ENCODE measurements around the gene CPT1A. TPM values are rescaled to one million over a fixed set of nuclear protein-coding genes. Genes with fewer than 3 reads are reported as not detected.

CPT1A gene
- polyA plus RNA-seq, 1 of the 3 experiments (the other 2 are of a cell fraction) = 31.2 TPM

GRCh38 chr11:68816917-68817419, 24.7 kb downstream of the CPT1A start:
- Histone ChIP-seq H3K9me2 (no peaks in the 10 kb centered on the region), H3K36me3 (replicated peaks in 1 of 2; ENCODE audit: control insufficient read depth in 1 of 2, insufficient read depth in 2 of 2, low read length in 1 of 2) (peaks cover 11 to 12% of the 10 kb centered on the region in 2 experiments), H3K9me3 (no peaks in the 10 kb centered on the region), H3K9ac (no peak overlapping the region), H3K4me3 (ENCODE audit: low read depth in 2 of 2, low read length in 1 of 2) (no peak overlapping the region), H3K4me2 (no peak overlapping the region), H3K79me2 (ENCODE audit: insufficient read depth) (peaks cover 40% of the 10 kb centered on the region), H3K27ac (ENCODE audit: low read depth in 2 of 2, low read length in 1 of 2) (no peak overlapping the region), H4K20me1 (ENCODE audit: insufficient read depth) (peaks cover 56% of the 10 kb centered on the region), H3F3A (replicated peaks; ENCODE audit: insufficient read depth) (no peaks in the 10 kb centered on the region), H2AFZ (ENCODE audit: low read depth) (no peak overlapping the region), H3K4me1 (ENCODE audit: control insufficient read depth in 1 of 2, insufficient read depth in 2 of 2, low read depth in 1 of 2, low read length in 1 of 2) (peaks cover 0 to 3% of the 10 kb centered on the region in 2 experiments; a peak in 1 of 4 replicates), H3K27me3 (ENCODE audit: insufficient read depth) (no peaks in the 10 kb centered on the region)
- CTCF ChIA-PET = no interaction called here
- WGBS (ENCODE audit: low lambda C conversion rate) = 72% methylated on average over 7 of the region's 7 CpGs
- POLR2A ChIA-PET = no interaction called here
- no peak for DNase-seq
- TF ChIP-seq SMC3 (IDR thresholded peaks at IDR 0.05; ENCODE audit: low read depth, low read length) = no peak
- TF ChIP-seq, protein P1, sequence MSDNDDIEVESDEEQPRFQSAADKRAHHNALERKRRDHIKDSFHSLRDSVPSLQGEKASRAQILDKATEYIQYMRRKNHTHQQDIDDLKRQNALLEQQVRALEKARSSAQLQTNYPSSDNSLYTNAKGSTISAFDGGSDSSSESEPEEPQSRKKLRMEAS (IDR thresholded peaks at IDR 0.05; ENCODE audit: low read depth) = no peak
- no peak for TF ChIP-seq TAF1 (IDR thresholded peaks at IDR 0.05; ENCODE audit: borderline replicate concordance, low read depth, low read length)
- TF ChIP-seq GATA2 (CRISPR knock-in tag; IDR thresholded peaks at IDR 0.05) = peak; percentile 36; the same call in 1 of the 2 replicates

DNA sequence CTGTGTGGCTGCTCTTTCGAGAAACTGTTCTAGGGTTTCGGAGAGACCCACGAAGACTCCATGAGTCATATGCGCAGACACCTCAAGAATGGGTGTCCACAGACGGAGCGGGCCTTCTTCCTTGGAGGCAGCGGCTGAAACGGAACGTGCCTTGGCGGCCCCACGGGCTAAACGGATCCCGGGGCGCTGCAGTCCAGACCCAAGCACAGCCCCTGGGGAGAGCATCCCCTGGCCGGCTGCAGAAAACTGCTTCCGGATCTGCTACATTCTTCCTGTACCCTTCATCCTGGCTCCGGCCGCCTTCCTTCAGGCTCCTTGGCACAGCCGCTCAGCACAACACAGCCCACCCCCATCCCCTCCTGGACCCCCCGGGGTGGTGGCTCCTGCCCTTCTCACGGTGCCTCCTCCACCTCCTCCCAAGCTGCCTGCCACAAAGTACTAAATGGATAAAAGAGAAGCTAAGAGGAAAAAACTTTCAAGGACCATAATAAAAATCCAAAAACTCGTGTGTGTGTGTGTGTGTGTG, 25.4 kb downstream of the CPT1A start:
- ChIA-PET CTCF (no interaction called here), POLR2A (no interaction called here)
- WGBS (ENCODE audit: low lambda C conversion rate) = 97% methylated on average over 13 of the region's 22 CpGs
- Histone ChIP-seq H4K20me1 (ENCODE audit: insufficient read depth) (peaks cover 50% of the 10 kb centered on the region), H3K9ac (no peak overlapping the region), H2AFZ (ENCODE audit: low read depth) (no peak overlapping the region), H3K4me1 (ENCODE audit: control insufficient read depth in 1 of 2, insufficient read depth in 2 of 2, low read depth in 1 of 2, low read length in 1 of 2) (peaks cover 0 to 3% of the 10 kb centered on the region in 2 experiments; a peak in 1 of 4 replicates), H3K9me3 (no peaks in the 10 kb centered on the region), H3K36me3 (replicated peaks in 1 of 2; ENCODE audit: control insufficient read depth in 1 of 2, insufficient read depth in 2 of 2, low read length in 1 of 2) (peaks cover 14 to 17% of the 10 kb centered on the region in 2 experiments), H3K79me2 (ENCODE audit: insufficient read depth) (peaks cover 33% of the 10 kb centered on the region; the same call in 1 of the 2 replicates), H3K4me3 (ENCODE audit: low read depth in 2 of 2, low read length in 1 of 2) (no peak overlapping the region), H3F3A (replicated peaks; ENCODE audit: insufficient read depth) (no peaks in the 10 kb centered on the region), H3K9me2 (no peaks in the 10 kb centered on the region), H3K27ac (ENCODE audit: low read depth in 2 of 2, low read length in 1 of 2) (no peak overlapping the region), H3K4me2 (no peak overlapping the region), H3K27me3 (ENCODE audit: insufficient read depth) (no peaks in the 10 kb centered on the region)
- TF ChIP-seq CHD2 (IDR thresholded peaks at IDR 0.05; ENCODE audit: low read length, partially characterized antibody) = no peak
- no peak for TF ChIP-seq USF2 (IDR thresholded peaks at IDR 0.05; ENCODE audit: borderline replicate concordance, low read depth, low read length)
- TF ChIP-seq, protein P2, sequence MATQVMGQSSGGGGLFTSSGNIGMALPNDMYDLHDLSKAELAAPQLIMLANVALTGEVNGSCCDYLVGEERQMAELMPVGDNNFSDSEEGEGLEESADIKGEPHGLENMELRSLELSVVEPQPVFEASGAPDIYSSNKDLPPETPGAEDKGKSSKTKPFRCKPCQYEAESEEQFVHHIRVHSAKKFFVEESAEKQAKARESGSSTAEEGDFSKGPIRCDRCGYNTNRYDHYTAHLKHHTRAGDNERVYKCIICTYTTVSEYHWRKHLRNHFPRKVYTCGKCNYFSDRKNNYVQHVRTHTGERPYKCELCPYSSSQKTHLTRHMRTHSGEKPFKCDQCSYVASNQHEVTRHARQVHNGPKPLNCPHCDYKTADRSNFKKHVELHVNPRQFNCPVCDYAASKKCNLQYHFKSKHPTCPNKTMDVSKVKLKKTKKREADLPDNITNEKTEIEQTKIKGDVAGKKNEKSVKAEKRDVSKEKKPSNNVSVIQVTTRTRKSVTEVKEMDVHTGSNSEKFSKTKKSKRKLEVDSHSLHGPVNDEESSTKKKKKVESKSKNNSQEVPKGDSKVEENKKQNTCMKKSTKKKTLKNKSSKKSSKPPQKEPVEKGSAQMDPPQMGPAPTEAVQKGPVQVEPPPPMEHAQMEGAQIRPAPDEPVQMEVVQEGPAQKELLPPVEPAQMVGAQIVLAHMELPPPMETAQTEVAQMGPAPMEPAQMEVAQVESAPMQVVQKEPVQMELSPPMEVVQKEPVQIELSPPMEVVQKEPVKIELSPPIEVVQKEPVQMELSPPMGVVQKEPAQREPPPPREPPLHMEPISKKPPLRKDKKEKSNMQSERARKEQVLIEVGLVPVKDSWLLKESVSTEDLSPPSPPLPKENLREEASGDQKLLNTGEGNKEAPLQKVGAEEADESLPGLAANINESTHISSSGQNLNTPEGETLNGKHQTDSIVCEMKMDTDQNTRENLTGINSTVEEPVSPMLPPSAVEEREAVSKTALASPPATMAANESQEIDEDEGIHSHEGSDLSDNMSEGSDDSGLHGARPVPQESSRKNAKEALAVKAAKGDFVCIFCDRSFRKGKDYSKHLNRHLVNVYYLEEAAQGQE (IDR thresholded peaks at IDR 0.05; ENCODE audit: low read depth, low read length) = no peak
- no peak for TF ChIP-seq RAD21 (IDR thresholded peaks at IDR 0.05; ENCODE audit: low read length)
- TF ChIP-seq RCOR1 (IDR thresholded peaks at IDR 0.05; ENCODE audit: low read length) = no peak
- no peak for TF ChIP-seq USF1 (IDR thresholded peaks at IDR 0.05; ENCODE audit: borderline replicate concordance, low read depth)
- TF ChIP-seq FOXM1 (IDR thresholded peaks at IDR 0.05; ENCODE audit: low read depth) = no peak
- no peak for TF ChIP-seq NFIC (IDR thresholded peaks at IDR 0.05; ENCODE audit: borderline replicate concordance)
- no peak for TF ChIP-seq SIN3A (IDR thresholded peaks at IDR 0.05; ENCODE audit: borderline replicate concordance, low read depth, low read length)
- no peak for TF ChIP-seq GABPA (IDR thresholded peaks at IDR 0.05; ENCODE audit: low read depth)
- TF ChIP-seq JUND (IDR thresholded peaks at IDR 0.05) = no peak
- no peak for TF ChIP-seq NRF1 (IDR thresholded peaks at IDR 0.05; ENCODE audit: low read depth, low read length)
- TF ChIP-seq TAF1 (IDR thresholded peaks at IDR 0.05; ENCODE audit: borderline replicate concordance, low read depth, low read length) = no peak
- TF ChIP-seq EP300 (IDR thresholded peaks at IDR 0.05; ENCODE audit: borderline replicate concordance in 1 of 2, low read depth in 1 of 2, low read length in 1 of 2) = no peak
- no peak for TF ChIP-seq SMC3 (IDR thresholded peaks at IDR 0.05; ENCODE audit: low read depth, low read length)
- TF ChIP-seq GATA2 (CRISPR knock-in tag; IDR thresholded peaks at IDR 0.05) = no peak
- no peak for TF ChIP-seq TEAD4 (IDR thresholded peaks at IDR 0.05; ENCODE audit: borderline replicate concordance, insufficient read depth)
- no peak for TF ChIP-seq RFX5 (IDR thresholded peaks at IDR 0.05; ENCODE audit: low read length)
- DNase-seq = no peak

All from SK-N-SH (cell line).